ENCODE data around the gene CCR9.

GRCh38 chr3:45940781-45941365 is 54.5 kb downstream of the CCR9 start:
- TF ChIP-seq CEBPB (IDR thresholded peaks at IDR 0.05) (no peak), FOXM1 (IDR thresholded peaks at IDR 0.05; ENCODE audit: borderline replicate concordance, low read depth) (no peak), MAX (IDR thresholded peaks at IDR 0.05) (no peak)
